NOMO-1 treated with DMSO at 0.1 percent for 48 hours (cell line): ENCODE results near the gene RSPRY1.

Experiments
- DNase-seq: peaks from one replicate; lab custom pipeline; 2025; ENCODE audit not compliant: unreplicated experiment; lab: John Stamatoyannopoulos, UW

Gene RSPRY1

DNA sequence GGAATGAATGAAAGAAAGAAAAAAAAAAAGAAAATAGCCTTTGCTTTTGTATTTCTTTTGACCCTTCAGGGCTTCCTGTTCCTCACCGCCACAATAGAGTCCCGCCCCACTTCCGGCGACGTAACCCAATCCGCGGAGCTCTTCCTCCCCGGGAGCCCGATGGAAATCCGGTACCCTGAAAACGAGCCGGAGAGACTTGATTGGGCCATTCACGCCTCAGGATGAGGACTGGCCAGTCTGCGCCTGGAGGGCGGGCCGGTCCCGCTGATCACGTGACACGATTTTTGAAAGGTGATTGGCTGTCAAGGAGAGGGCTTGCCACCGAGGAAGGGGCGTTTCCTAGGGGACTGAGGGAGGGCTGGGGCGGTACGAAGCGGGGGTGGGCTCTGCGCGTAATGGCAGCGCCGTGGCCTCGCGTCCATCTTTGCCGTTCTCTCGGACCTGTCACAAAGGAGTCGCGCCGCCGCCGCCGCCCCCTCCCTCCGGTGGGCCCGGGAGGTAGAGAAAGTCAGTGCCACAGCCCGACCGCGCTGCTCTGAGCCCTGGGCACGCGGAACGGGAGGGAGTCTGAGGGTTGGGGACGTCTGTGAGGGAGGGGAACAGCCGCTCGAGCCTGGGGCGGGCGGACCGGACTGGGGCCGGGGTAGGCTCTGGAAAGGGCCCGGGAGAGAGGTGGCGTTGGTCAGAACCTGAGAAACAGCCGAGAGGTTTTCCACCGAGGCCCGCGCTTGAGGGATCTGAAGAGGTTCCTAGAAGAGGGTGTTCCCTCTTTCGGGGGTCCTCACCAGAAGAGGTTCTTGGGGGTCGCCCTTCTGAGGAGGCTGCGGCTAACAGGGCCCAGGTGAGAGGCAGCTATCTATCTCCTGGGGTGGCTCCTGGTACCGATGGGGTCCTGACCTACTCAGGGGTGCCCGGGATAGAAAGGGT is at the start of gene RSPRY1, which contains the start of gene PSME3IP1:
RSPRY1 (plus strand) TSS at position 385 of the 927 bp plus-strand sequence. CDS start 18,330 bp downstream, outside the sequence.
PSME3IP1 (minus strand) TSS at position 95 of the 927 bp plus-strand sequence. CDS start 12,185 bp downstream, outside the sequence.
- peak; percentile 99 for DNase-seq

- no peak for DNase-seq
Observed at GRCh38 chr16:57137043-57137442, 49.1 kb upstream of the RSPRY1 start.

DNA sequence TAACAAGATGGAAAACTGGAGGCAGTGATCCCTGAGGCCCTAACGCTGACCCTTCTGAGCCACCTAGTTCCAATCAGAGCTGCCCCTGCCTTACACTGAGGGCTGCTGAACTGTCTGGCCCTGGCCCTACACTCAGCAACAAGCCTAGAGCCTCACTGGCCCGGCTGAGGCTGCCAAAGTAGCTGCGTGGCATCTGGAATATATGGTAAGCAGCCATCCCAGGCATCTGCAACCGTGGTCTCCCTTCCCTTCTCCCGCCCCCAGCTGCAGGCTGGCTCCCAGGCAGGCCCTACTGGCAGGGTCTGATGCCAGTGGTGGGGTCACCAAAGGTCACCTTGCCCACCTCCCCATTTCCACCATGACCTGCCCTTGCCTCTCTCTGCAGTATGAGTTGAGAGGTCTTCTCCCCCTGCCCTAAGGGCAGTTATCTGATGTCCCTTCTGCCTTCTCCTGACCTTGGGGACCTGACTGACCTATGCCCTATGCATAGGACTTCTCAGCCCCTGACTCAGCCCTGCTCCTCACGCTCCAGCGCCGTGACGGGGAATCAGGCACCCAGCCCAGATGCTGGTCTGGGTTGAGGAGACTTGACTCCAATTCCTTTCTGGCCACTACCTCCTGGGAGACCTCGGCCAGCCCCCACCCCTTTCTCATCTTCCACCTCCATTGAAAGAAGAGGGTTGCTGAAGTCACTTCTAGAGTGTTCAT is 48.4 kb upstream of the RSPRY1 start:
- DNase-seq: no peak

DNA sequence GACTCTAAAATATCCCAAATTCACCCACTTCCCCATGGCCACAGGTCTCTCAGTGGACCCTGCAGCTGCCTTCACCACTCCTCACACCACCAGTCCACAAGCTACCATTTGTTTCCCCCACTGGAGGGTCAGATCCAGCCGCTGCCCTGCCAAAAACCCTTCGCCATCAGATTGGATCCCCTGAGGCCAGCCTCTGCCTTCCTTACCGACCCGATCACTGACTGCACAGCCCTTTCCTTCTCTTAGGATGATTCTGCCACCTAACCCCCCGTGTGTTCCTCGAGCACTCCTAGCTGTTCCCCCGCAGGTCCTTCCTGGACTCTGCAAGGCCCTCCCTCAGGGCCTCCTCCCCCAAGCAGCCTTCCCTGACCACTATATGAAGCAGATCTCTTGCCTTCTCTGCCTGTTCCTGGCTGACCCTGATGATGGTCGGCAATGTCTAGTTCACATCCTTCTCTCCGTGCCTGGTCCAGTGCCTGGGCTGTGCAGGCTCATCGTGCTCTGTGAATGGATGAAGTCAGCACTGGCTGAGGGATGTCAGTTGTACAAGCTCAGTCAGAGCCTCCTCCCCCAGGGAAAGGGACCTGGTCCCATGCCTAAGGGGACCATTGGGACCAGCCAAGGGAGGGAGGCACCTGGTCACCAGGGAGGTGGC is 47.7 kb upstream of the RSPRY1 start:
- no peak for DNase-seq

DNA sequence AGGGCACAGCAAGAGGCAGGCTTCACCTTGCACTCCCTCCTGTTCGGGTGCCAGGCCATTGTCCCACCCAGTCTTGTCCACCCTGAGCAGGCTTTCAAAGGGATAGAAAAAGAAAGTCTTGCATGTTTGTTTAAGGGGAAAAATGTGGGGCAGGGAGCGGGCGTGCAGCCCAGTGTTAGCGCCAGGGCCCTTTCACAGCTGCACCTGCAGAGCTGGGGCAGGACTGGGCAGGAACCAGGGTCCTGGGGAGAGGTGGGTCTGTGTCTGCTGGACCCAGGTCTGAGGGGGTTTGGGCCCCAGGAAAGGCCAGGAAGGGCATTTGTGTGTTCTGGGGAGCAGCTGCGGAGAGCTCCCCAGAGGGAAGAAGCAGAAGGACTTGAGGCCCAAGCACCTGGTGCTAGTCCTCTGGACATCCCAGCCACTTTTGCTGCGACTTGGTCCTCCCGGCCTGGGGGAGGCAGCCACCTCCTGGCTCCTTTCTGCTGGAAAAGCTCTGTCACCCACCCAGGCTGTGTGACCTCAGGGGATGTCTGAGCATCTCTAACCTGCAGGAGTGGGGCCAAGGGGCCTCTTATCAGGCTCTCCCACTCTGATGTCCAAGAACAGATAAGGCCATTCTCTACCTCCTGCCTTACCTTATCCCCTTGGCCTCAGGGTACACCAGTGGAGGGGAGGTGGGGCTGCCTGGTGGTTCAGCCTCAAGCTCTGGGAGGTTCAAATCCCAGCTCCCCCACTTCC is 45.0 kb upstream of the RSPRY1 start:
- no peak for DNase-seq

GRCh38 chr16:57141822-57142631 is 44.1 kb upstream of the RSPRY1 start:
- DNase-seq: no peak

DNA sequence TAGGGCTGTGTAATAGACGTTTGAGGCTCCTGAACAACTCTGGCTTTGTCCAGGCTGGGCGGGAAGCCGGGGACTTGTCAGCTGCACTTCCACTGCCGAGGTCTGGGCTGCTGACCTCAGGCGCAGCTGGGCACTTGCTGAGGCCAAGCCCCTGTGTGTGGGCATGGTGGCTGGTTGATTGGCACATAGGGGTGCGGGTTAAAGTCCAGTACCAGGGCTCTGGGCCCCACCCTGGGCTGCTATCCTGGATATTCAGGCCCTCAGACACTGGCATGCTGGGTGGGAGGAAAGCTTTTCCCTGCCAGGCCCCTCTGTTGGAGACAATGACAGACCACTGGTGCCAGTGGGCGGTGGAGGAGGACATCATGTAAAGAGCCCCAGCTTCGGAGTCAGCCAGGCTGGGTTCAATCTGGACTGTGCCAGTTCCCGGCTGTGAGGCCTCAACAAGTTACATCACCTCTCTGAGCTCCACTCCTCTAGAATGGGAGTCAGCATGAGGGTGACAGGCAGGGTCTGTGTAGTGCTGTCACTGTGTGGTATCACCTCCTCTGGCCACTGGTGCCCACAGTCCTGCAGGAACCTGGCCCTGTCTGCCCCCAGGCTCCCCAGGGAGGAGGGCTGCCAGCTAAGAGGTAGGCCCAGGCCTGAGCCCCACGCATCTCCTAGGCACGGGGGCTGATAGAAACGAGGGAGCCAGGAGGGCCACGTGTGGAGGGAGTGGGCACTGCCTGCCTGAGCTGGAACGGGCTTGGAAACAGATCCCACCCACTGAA is 42.8 kb upstream of the RSPRY1 start:
- DNase-seq: no peak

DNA sequence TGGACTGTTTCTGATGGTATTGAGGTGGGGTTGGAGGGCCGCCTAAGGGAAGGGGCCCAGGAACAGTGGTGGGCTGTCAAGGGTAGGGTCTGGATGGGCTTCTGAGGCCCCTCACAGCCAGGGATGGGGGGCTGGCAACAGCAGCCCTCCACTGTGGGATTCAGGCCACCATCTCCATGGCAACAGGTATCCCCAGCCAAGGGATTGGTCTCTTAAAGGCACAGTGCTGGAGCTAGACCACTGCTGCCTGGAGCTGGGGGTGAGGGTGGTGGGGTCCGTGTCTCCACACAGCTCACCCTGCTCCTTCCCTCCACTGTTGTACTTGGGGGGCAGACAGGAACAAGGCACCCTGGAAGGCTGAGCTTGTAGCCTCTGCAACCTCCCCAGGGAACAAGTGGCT is 42.1 kb upstream of the RSPRY1 start:
- DNase-seq: no peak

GRCh38 chr16:57145046-57146021 is 40.8 kb upstream of the RSPRY1 start:
- no peak for DNase-seq

- no peak for DNase-seq
Observed at GRCh38 chr16:57146040-57146647, 40.0 kb upstream of the RSPRY1 start.

DNA sequence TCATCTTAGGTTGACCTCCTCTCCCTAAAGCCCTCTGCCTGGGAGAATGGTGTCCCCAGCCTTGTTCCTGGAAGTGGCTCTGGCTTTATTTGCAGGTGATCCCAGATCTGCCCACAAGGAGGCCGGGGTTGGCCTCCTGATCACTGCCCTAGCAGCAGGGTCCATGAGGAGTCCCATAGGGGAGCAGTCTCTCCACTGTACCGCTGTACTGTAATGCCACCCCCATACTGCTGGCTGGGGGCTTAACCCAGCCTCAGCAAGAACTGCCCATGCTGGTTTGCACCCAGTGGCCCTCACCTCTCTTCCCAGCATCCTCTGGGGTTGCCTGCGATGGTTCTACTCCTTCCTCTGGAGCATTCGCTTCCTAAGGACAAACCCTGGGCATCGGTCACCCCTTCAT is 39.4 kb upstream of the RSPRY1 start:
- no peak for DNase-seq

GRCh38 chr16:57147381-57148221 is 38.5 kb upstream of the RSPRY1 start:
- no peak for DNase-seq

GRCh38 chr16:57148481-57148880 is 37.6 kb upstream of the RSPRY1 start:
- no peak for DNase-seq

- no peak for DNase-seq
Observed at GRCh38 chr16:57149391-57149790, 36.7 kb upstream of the RSPRY1 start.

- DNase-seq: no peak
Observed at GRCh38 chr16:57150682-57151330, 35.3 kb upstream of the RSPRY1 start.

- DNase-seq: no peak
Observed at GRCh38 chr16:57151369-57151768, 34.8 kb upstream of the RSPRY1 start.
